Ectodermal cell (in vitro differentiated cells): ENCODE data around the gene NEK8.

ENCODE experiments used
- H3K27ac ChIP-seq: 2 replicates; pipeline ENCODE4 v1.7.0; 2013; ENCODE audit warnings: mild to moderate bottlenecking, low read depth, low read length; ENCODE audit not compliant: insufficient read depth, poor library complexity, severe bottlenecking
- H3K27me3 ChIP-seq: 2 replicates; pipeline ENCODE4 v1.7.0; 2013; ENCODE audit warnings: mild to moderate bottlenecking, low read length; ENCODE audit not compliant: insufficient read depth, control insufficient read depth, poor library complexity, severe bottlenecking
- H3K36me3 ChIP-seq: one replicate; pipeline ENCODE4 v1.7.0; 2013; ENCODE audit warnings: low read length; ENCODE audit not compliant: control insufficient read depth, insufficient read depth
- H3K4me1 ChIP-seq: one replicate; pipeline ENCODE4 v1.7.0; 2013; ENCODE audit warnings: low read length; ENCODE audit not compliant: control insufficient read depth, insufficient read depth
- H3K4me3 ChIP-seq: 2 replicates; pipeline ENCODE4 v1.7.0; 2013; ENCODE audit warnings: low read depth, low read length, control low read depth; ENCODE audit not compliant: insufficient read depth
- H3K9me3 ChIP-seq: 2 replicates; pipeline ENCODE4 v1.7.0; 2013; ENCODE audit warnings: mild to moderate bottlenecking, low read length, moderate library complexity; ENCODE audit not compliant: control insufficient read depth
- WGBS, 2 experiments: methylation state at CpG; one replicate each; pipeline ENCODE4 v1.1.7; 2013; ENCODE audit warnings: missing lambda C conversion rate in 2 of 2; 5-methylcytosine and 5-hydroxymethylcytosine counted together

Gene NEK8

DNA sequence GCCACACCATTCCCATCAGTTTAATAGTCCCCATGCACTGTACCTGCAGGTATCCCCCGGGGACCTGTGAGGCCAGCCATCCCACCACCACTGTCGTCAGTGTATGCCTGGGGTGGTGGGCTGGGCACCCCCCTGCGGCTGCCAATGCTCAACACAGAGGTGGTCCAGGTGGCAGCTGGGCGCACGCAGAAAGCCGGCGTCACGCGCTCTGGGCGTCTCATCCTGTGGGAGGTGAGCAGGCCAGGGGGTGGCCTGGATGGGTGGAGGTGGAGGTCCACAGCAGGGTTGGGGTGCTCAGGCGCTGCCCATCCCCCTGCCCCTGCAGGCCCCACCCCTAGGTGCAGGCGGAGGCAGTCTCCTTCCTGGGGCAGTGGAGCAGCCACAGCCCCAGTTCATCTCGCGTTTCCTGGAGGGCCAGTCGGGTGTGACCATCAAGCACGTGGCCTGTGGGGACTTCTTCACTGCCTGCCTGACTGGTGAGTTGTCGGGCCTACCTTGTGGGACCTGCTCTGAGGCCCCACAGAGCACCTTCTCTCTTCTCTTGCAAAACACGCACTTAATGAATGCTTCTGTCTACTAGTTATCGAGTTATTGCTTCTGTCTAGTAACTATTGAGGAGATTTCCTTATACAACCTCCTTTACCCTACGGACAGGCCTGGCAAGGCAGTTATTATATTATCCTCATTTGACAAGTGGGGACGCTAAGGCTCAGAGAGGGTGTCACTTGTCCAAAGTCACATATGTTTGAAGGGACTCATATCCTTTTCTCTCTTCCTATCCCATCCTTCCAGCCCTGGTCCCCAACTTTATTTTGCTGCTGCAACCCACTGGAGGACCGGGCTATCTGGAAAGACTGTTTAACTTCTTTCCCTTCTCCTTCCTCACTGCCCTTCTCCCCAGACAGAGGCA, 9.4 kb downstream of the NEK8 start:
- Histone ChIP-seq H3K4me1 (peaks cover 3% of the 10 kb centered on the region), H3K9me3 (no peaks in the 10 kb centered on the region), H3K27me3 (no peaks in the 10 kb centered on the region), H3K4me3 (no peak overlapping the region), H3K36me3 (no peaks in the 10 kb centered on the region), H3K27ac (no peak overlapping the region)
- WGBS, 2 experiments: 93 to 94% methylated on average over 22 of the region's 22 CpGs

DNA sequence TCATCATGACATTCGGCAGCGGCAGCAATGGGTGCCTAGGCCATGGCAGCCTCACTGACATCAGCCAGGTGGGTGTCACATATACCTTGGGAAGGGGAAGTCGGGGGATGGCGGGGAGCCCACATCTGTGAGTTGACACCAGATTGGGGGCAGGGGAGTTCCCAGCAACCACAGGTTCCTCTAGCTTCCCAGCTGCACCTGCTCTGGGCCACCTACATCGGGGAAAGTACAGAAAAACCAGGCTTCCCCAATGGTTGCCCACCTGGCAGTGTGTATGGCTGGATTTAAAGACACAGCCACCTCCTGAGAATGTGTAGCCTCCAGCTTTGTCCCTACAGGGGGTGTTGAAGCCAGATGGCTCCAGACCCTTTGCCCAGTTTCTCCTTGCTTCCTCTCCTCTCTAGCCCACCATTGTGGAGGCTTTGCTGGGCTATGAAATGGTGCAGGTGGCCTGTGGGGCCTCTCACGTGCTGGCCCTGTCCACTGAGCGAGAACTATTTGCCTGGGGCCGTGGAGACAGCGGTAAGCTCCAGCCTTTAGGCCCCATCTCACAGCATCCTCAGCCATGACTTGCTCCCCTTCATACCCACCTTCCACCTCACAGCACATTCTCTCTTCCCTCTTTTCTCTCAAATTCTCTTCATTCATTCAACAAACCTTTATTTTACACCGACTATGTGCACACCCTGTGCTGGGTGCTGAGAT, 10.2 kb downstream of the NEK8 start:
- peaks cover 8% of the 10 kb centered on the region for H3K4me1 ChIP-seq
- no peaks in the 10 kb centered on the region for H3K9me3 ChIP-seq
- H3K36me3 ChIP-seq: no peaks in the 10 kb centered on the region
- H3K27me3 ChIP-seq: no peaks in the 10 kb centered on the region
- H3K27ac ChIP-seq: no peak overlapping the region
- H3K4me3 ChIP-seq: no peak overlapping the region
- WGBS, 2 experiments: 94% methylated on average over 9 of the region's 10 CpGs

DNA sequence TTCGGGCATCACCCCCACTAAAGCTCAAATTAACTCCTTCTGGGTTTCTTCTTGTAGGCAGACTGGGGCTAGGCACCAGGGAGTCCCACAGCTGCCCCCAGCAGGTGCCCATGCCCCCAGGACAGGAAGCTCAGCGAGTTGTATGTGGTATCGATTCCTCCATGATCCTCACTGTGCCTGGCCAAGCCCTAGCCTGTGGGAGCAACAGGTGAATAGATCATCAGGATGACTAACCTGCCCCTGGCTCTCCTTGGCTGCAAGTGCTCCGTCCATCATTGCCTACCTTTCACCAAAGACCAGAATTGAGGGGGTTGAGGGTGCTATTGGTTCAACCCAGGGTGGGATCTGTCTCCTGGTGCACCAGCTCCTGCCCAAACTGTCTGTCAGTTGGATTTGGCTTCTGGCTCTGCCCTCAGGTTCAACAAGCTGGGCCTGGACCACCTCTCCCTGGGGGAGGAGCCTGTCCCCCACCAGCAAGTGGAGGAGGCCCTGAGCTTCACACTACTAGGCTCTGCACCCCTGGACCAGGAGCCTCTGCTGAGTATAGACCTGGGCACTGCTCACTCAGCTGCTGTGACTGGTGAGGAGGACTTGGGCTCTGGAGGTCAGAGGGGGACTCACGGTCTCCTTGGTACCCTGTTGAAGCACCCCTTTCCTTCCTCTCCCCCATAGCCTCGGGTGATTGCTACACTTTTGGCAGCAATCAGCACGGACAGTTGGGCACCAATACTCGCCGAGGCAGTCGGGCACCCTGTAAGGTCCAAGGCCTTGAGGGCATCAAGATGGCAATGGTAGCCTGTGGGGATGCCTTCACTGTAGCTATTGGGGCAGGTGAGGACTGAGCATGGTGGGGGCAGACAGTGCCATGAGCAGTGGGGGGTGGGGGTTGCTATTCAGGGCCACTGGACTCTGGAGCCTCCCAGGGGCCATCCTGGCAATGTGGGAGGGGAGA, 12.1 kb downstream of the NEK8 start:
- H3K4me3 ChIP-seq: no peak overlapping the region
- WGBS, 2 experiments: 94 to 95% methylated on average over 10 of the region's 10 CpGs
- H3K4me1 ChIP-seq: peaks cover 10% of the 10 kb centered on the region
- H3K27me3 ChIP-seq: no peaks in the 10 kb centered on the region
- no peak overlapping the region for H3K27ac ChIP-seq
- H3K9me3 ChIP-seq: no peaks in the 10 kb centered on the region
- H3K36me3 ChIP-seq: no peaks in the 10 kb centered on the region

DNA sequence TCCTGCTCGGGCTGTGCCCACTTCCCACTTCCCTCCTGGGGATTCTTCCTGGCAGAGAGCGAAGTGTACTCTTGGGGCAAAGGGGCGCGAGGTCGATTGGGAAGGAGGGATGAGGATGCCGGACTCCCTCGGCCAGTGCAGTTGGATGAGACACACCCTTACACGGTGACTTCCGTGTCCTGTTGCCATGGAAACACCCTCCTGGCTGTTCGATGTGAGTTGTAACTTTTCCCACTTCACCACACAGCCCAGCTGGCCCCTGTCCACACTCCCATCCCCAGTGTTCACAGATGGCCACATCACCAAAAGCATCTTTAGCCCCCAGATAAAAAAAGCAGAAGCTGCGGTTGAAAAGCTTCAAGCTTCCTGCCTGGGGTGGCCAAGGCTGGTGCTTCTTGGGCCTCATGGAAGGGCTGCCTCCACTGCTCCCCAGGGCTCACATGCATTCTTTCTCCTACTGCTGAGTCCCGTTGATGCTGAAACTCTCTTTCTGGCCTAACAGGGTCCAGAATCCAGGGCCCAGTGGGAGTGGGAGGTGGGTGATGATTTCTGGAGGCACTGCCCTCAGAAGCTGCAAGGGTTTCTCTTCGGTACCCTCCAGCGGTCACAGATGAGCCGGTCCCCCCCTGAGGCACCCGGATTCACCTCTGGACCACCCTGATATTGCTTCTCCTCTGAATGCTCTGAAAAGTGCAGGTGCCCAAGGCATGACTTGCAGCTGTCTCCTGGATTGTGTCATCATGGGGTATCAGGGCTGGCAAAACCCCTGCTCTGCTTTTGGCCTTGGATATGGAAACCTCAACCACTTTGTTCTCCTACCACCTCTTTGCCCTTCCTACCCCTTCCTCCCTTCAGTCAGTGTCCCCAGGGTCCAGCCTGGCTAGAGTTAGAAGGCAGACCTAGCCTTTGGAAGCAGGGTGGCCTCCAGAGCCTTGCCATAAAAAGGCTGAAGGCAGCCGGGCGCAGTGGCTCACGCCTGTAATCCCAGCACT, 13.1 kb downstream of the NEK8 start:
- peaks cover 4% of the 10 kb centered on the region for H3K36me3 ChIP-seq
- no peaks in the 10 kb centered on the region for H3K9me3 ChIP-seq
- no peak overlapping the region for H3K4me3 ChIP-seq
- H3K27ac ChIP-seq: no peak overlapping the region
- H3K27me3 ChIP-seq: no peaks in the 10 kb centered on the region
- WGBS, 2 experiments: 92 to 93% methylated on average over 19 of the region's 19 CpGs
- H3K4me1 ChIP-seq: peaks cover 20% of the 10 kb centered on the region

DNA sequence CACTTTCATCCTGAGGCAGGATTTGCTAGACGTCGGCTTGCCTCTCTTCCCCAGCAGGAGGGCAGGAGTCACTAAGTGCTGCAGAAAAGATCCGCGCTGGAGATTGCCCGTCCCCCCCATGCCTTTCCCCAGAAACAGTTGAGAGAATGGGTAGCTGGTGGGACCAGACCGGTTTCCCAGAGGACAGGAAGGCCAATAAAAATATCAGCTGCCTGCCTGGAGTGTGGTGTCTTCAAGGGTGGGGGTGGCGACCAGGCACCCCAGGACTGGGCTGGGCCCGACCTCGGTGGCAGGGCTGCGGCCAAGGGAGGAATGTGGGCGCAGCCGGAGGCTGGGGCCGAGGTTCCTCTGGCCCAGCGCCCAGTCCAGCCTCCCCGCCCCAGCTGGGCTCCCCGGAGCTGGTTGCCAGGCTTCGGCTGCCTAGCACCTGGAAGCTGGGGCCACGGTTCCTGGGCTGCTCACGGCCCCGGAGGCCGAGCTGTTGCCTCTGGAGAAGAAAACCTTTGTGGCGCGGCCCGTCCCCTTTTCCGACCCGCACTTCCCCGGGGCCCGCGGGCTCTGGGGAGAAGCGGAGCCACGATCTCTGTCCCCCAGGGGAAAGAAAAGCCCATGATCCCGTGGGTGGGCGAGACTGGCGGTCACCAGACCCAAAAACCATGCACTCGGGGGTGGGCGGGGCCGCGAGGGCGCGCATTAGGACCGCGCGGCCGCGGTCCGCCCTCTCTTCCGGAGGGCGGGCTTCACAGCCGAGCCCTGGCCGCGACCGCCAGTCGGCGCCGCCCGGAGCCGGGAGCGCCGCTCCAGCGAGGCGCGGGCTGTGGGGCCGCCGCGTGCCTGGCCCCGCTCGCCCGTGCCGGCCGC, 14.9 kb downstream of the NEK8 start, which contains the start of gene TRAF4:
Gene TRAF4, plus strand, starts transcription at position 769 of the 861 bp plus-strand sequence. CDS start 102 bp downstream, outside the sequence.
- Histone ChIP-seq H3K4me1 (peaks cover 27% of the 10 kb centered on the region), H3K36me3 (peaks cover 14% of the 10 kb centered on the region)
- 0% methylated on average over 70 of the region's 70 CpGs for WGBS, 2 experiments

DNA sequence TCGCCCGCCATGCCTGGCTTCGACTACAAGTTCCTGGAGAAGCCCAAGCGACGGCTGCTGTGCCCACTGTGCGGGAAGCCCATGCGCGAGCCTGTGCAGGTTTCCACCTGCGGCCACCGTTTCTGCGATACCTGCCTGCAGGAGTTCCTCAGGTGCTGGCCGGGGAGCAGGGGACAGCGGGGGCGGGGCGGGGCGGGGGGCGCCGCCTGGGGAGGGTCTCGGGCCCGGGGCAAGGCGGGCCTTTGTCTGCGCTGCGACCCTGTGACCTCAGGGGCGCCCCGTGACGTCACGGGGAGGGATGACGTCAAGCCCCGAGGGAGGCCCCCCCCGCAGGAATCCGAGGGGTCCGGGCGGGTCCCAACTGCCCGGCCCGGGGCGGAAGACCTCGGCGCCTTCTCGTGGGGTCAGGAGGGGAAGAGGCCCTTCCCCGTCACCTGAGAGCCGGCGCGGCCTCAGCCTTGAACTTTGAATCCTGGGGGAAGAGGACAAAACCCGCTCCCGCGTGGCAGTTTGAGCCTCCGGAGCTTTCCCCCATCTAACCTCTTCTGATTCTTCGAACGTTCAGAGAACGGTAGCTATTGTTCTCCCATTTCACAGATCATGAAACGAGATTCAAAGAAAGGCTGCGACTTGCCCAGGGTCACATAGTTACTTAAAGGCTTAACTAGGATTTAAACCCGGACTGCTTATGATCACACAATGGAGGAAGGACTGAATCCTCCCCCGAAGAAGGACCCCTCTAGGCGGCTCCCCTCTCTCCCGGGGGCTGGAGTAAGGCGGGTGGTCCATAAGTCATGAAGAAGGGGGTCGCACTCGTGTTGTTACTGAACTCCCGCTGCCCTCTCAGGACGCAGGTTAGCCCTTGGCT, 15.8 kb downstream of the NEK8 start:
- H3K4me3 ChIP-seq: peak overlapping the region; percentile 60
- H3K4me1 ChIP-seq: peaks cover 27% of the 10 kb centered on the region
- H3K27me3 ChIP-seq: no peaks in the 10 kb centered on the region
- H3K9me3 ChIP-seq: no peaks in the 10 kb centered on the region
- peak overlapping the region; percentile 100 for H3K27ac ChIP-seq
- H3K36me3 ChIP-seq: peaks cover 17% of the 10 kb centered on the region
- 0% methylated on average over 61 of the region's 61 CpGs for WGBS, 2 experiments

More for the DNA sequence above, 14.9 kb downstream of the NEK8 start, which contains the start of gene TRAF4:
- H3K4me3 ChIP-seq: peak within 1 kb of the TSS; percentile 60
- H3K27ac ChIP-seq: peak within 1 kb of the TSS; percentile 100
- no peaks in the 10 kb centered on the region for H3K9me3 ChIP-seq
- no peaks in the 10 kb centered on the region for H3K27me3 ChIP-seq

DNA sequence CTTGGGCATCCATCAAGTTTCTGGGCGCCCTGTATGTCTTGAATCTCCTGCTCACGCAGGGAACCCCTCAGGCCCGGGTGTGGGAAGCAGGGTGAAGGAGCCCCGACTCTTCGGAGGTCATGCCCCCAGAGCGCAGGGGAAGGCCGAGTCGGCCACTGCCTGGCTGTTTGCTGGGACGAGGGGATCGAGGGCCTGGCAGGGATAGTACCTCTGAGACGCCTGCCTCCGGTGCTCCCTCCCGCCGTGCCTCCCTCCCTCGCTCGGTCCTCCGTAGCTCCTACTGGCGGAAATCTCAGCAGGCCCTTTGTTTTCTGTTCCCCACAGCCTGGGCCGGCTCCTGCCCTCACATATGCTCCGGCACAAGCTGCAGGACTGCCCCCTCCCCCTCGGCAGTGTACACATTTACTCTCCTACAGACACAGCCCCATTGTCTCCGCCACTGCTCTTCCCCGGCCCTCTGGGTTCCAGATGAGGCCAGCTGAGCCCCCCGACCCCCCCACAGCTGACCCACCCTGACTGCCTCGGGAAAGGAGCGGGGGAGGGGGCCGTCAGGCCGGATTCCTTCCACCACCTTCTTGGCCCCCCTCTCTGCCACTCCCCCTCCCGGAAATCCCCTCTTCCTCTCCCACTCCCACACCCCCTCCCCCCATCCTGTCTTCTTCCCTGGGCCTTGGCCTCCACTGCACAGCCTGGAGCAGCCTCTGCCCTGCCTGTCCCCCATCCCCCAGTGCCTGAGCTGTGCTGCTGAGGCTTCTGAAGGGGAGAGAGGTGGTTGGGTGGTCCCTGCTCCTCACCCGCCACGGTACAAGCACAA, 16.6 kb downstream of the NEK8 start:
- peaks cover 18% of the 10 kb centered on the region for H3K36me3 ChIP-seq
- 1% methylated on average over 31 of the region's 31 CpGs for WGBS, 2 experiments
- peak overlapping the region; percentile 100 for H3K27ac ChIP-seq
- no peaks in the 10 kb centered on the region for H3K27me3 ChIP-seq
- H3K4me1 ChIP-seq: peaks cover 27% of the 10 kb centered on the region
- H3K4me3 ChIP-seq: peak overlapping the region; percentile 60
- no peaks in the 10 kb centered on the region for H3K9me3 ChIP-seq
